ENCODE results near the gene FAM20A. TPM values are rescaled to one million over a fixed set of nuclear protein-coding genes. Genes with fewer than 3 reads are reported as not detected.

The FAM20A gene
- total RNA-seq, 1 experiment from 2014 or later: not detected

DNA sequence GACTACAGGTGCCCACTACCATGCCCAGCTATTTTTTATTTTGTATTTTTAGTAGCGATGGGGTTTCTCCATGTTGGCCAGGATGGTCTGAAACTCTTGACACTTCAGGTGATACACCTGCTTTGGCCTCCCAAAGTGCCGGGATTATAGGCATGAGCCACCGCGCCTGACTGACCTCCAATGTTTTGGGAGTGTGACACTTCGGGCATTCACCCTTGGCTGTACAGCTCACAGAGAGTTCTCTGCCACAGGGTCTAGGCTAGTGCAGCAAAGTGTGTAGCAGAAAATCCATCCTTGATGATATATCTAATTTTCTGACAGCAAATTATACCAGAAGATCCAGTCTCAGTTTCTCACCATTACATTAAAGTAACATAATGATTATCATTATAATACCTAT, 14.1 kb downstream of the FAM20A start:
- H3K79me2 ChIP-seq (ENCODE audit: insufficient read depth, low read length): no peaks in the 10 kb centered on the region
- no peaks in the 10 kb centered on the region for H3K4me1 ChIP-seq (ENCODE audit: control insufficient read depth in 1 of 2, insufficient read depth in 2 of 2, low read length in 2 of 2)
- DNase-seq (ENCODE audit: low read depth, low spot score): no peak
- intact Hi-C loops (cut with micrococcal nuclease): no loop called here
- no peaks in the 10 kb centered on the region for H3K9me2 ChIP-seq (ENCODE audit: insufficient read depth)
- no peak overlapping the region for H3K27ac ChIP-seq (ENCODE audit: low read depth, low read length)
- H4K20me1 ChIP-seq (ENCODE audit: insufficient read depth): no peaks in the 10 kb centered on the region
- no peaks in the 10 kb centered on the region for H3K9me3 ChIP-seq (ENCODE audit: control insufficient read depth in 1 of 2, insufficient read depth in 1 of 2, low read depth in 1 of 2, low read length in 2 of 2)
- no peaks in the 10 kb centered on the region for H3K27me3 ChIP-seq (ENCODE audit: insufficient read depth, low read length)
- H3K4me2 ChIP-seq (ENCODE audit: low read length): no peak overlapping the region
- ChIA-PET RAD21 (ENCODE audit: low non-redundant PET in 1 of 2, low total read pairs in 2 of 2, uncharacterized antibody in 2 of 2, unreplicated experiment in 2 of 2) (no interaction called here), POLR2A (no interaction called here), CTCF (no interaction called here)
- no peaks in the 10 kb centered on the region for H3K36me3 ChIP-seq (ENCODE audit: control insufficient read depth in 1 of 2, insufficient read depth in 2 of 2, low read length in 2 of 2)
- no peak overlapping the region for H3K4me3 ChIP-seq (replicated peaks in 1 of 2; ENCODE audit: low read depth in 1 of 2, low read length in 2 of 2)
- no peak for ATAC-seq
- no peak overlapping the region for H2AFZ ChIP-seq (ENCODE audit: low read depth, low read length, poor library complexity, severe bottlenecking)
- no peak overlapping the region for H3K9ac ChIP-seq (ENCODE audit: low read length)
- no TSS peak for BruUV-seq (replicated peaks)
- TF ChIP-seq RAD21 (IDR thresholded peaks at IDR 0.05; ENCODE audit: low read depth): no peak
- TF ChIP-seq, protein P1, sequence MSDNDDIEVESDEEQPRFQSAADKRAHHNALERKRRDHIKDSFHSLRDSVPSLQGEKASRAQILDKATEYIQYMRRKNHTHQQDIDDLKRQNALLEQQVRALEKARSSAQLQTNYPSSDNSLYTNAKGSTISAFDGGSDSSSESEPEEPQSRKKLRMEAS (IDR thresholded peaks at IDR 0.05): no peak
- TF ChIP-seq, protein P2, sequence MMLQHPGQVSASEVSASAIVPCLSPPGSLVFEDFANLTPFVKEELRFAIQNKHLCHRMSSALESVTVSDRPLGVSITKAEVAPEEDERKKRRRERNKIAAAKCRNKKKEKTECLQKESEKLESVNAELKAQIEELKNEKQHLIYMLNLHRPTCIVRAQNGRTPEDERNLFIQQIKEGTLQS (IDR thresholded peaks at IDR 0.05): no peak
- TF ChIP-seq, protein P3, sequence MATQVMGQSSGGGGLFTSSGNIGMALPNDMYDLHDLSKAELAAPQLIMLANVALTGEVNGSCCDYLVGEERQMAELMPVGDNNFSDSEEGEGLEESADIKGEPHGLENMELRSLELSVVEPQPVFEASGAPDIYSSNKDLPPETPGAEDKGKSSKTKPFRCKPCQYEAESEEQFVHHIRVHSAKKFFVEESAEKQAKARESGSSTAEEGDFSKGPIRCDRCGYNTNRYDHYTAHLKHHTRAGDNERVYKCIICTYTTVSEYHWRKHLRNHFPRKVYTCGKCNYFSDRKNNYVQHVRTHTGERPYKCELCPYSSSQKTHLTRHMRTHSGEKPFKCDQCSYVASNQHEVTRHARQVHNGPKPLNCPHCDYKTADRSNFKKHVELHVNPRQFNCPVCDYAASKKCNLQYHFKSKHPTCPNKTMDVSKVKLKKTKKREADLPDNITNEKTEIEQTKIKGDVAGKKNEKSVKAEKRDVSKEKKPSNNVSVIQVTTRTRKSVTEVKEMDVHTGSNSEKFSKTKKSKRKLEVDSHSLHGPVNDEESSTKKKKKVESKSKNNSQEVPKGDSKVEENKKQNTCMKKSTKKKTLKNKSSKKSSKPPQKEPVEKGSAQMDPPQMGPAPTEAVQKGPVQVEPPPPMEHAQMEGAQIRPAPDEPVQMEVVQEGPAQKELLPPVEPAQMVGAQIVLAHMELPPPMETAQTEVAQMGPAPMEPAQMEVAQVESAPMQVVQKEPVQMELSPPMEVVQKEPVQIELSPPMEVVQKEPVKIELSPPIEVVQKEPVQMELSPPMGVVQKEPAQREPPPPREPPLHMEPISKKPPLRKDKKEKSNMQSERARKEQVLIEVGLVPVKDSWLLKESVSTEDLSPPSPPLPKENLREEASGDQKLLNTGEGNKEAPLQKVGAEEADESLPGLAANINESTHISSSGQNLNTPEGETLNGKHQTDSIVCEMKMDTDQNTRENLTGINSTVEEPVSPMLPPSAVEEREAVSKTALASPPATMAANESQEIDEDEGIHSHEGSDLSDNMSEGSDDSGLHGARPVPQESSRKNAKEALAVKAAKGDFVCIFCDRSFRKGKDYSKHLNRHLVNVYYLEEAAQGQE (IDR thresholded peaks at IDR 0.05; ENCODE audit: low read depth): no peak
- TF ChIP-seq YY1 (IDR thresholded peaks at IDR 0.05; ENCODE audit: extremely low read depth, insufficient replicate concordance, low read depth, low read length): no peak
- no peak for TF ChIP-seq CBX3 (IDR thresholded peaks at IDR 0.05; ENCODE audit: low read depth)
- TF ChIP-seq FOSL1 (IDR thresholded peaks at IDR 0.05; ENCODE audit: low read depth): no peak
- TF ChIP-seq POLR2A (IDR thresholded peaks at IDR 0.05; ENCODE audit: borderline replicate concordance, extremely low read depth, insufficient read depth, insufficient read length): no peak

Data from HCT116 (cell line).